Measurements from ENCODE around the gene SHANK1.

The SHANK1 gene

GRCh38 chr19:50690439-50690838 is 29.2 kb downstream of the SHANK1 start:
- no peak overlapping the region for H3K4me3 Mint-ChIP-seq
- H3K27ac Mint-ChIP-seq, result peak overlapping the region in 1 of 2 donors; percentile 9
- DNase-seq (no peak), ATAC-seq (no peak)
- H3K4me1 Mint-ChIP-seq, result peaks cover 9% of the 10 kb centered on the region
- peaks cover 65% of the 10 kb centered on the region for H3K27me3 Mint-ChIP-seq
- no peaks in the 10 kb centered on the region for H3K9me3 Mint-ChIP-seq

GRCh38 chr19:50688766-50689165 is 30.8 kb downstream of the SHANK1 start:
- Mint-ChIP-seq H3K27ac (no peak overlapping the region), H3K4me1 (peaks cover 1% of the 10 kb centered on the region), H3K4me3 (no peak overlapping the region), H3K27me3 (peaks cover 69% of the 10 kb centered on the region), H3K9me3 (no peaks in the 10 kb centered on the region)
- DNase-seq, result no peak
- ATAC-seq, result no peak

GRCh38 chr19:50686310-50687032 is 33.1 kb downstream of the SHANK1 start:
- Mint-ChIP-seq H3K27ac (no peak overlapping the region), H3K4me1 (no peaks in the 10 kb centered on the region), H3K27me3 (peaks cover 58% of the 10 kb centered on the region), H3K4me3 (no peak overlapping the region), H3K9me3 (no peaks in the 10 kb centered on the region)
- DNase-seq (no peak), ATAC-seq (no peak)

- peak; percentile 97 for ATAC-seq
- DNase-seq, result peak; percentile 82 to 84
- H3K4me3 Mint-ChIP-seq, result no peak overlapping the region
- H3K4me1 Mint-ChIP-seq, result peaks cover 13% of the 10 kb centered on the region
- H3K9me3 Mint-ChIP-seq, result no peaks in the 10 kb centered on the region
- no peak overlapping the region for H3K27ac Mint-ChIP-seq
- H3K27me3 Mint-ChIP-seq, result peaks cover 51% of the 10 kb centered on the region
Measured at GRCh38 chr19:50679177-50680125, 40.2 kb downstream of the SHANK1 start.

- ATAC-seq (no peak), DNase-seq (no peak)
- Mint-ChIP-seq H3K27ac (no peak overlapping the region), H3K4me1 (peaks cover 13% of the 10 kb centered on the region), H3K9me3 (no peaks in the 10 kb centered on the region), H3K27me3 (peaks cover 55% of the 10 kb centered on the region), H3K4me3 (no peak overlapping the region)
Measured at GRCh38 chr19:50678323-50678722, 41.3 kb downstream of the SHANK1 start.

GRCh38 chr19:50677636-50678035 is 42.0 kb downstream of the SHANK1 start:
- no peak for DNase-seq
- ATAC-seq, result no peak
- Mint-ChIP-seq H3K9me3 (no peaks in the 10 kb centered on the region), H3K4me1 (peaks cover 13% of the 10 kb centered on the region), H3K27ac (no peak overlapping the region), H3K27me3 (peaks cover 61% of the 10 kb centered on the region), H3K4me3 (no peak overlapping the region)

GRCh38 chr19:50676625-50677197 is 42.9 kb downstream of the SHANK1 start:
- no peak overlapping the region for H3K27ac Mint-ChIP-seq
- peaks cover 62% of the 10 kb centered on the region for H3K27me3 Mint-ChIP-seq
- DNase-seq (no peak), ATAC-seq (no peak)
- no peak overlapping the region for H3K4me3 Mint-ChIP-seq
- H3K9me3 Mint-ChIP-seq, result no peaks in the 10 kb centered on the region
- peaks cover 13% of the 10 kb centered on the region for H3K4me1 Mint-ChIP-seq

GRCh38 chr19:50673118-50673517 is 46.5 kb downstream of the SHANK1 start:
- DNase-seq, result no peak
- Mint-ChIP-seq H3K27me3 (peaks cover 62% of the 10 kb centered on the region), H3K27ac (no peak overlapping the region), H3K4me3 (no peak overlapping the region), H3K4me1 (no peaks in the 10 kb centered on the region), H3K9me3 (no peaks in the 10 kb centered on the region)
- no peak for ATAC-seq

GRCh38 chr19:50670102-50670380 is 49.6 kb downstream of the SHANK1 start:
- no peak overlapping the region for H3K27ac Mint-ChIP-seq
- H3K9me3 Mint-ChIP-seq, result no peaks in the 10 kb centered on the region
- H3K27me3 Mint-ChIP-seq, result peaks cover 71% of the 10 kb centered on the region
- ATAC-seq (no peak), DNase-seq (no peak)
- no peak overlapping the region for H3K4me3 Mint-ChIP-seq
- H3K4me1 Mint-ChIP-seq, result no peaks in the 10 kb centered on the region

GRCh38 chr19:50669302-50670101 is 50.1 kb downstream of the SHANK1 start:
- peaks cover 74% of the 10 kb centered on the region for H3K27me3 Mint-ChIP-seq
- H3K4me1 Mint-ChIP-seq, result no peaks in the 10 kb centered on the region
- DNase-seq (peak; percentile 55 to 57), ATAC-seq (no peak)
- H3K27ac Mint-ChIP-seq, result no peak overlapping the region
- H3K4me3 Mint-ChIP-seq, result no peak overlapping the region
- no peaks in the 10 kb centered on the region for H3K9me3 Mint-ChIP-seq

GRCh38 chr19:50668879-50669278 is 50.7 kb downstream of the SHANK1 start:
- DNase-seq, result no peak
- peaks cover 74% of the 10 kb centered on the region for H3K27me3 Mint-ChIP-seq
- H3K9me3 Mint-ChIP-seq, result no peaks in the 10 kb centered on the region
- H3K27ac Mint-ChIP-seq, result no peak overlapping the region
- H3K4me3 Mint-ChIP-seq, result no peak overlapping the region
- peak; percentile 33 for ATAC-seq
- no peaks in the 10 kb centered on the region for H3K4me1 Mint-ChIP-seq

- H3K27ac Mint-ChIP-seq, result no peak overlapping the region
- H3K4me1 Mint-ChIP-seq, result no peaks in the 10 kb centered on the region
- H3K9me3 Mint-ChIP-seq, result no peaks in the 10 kb centered on the region
- no peak overlapping the region for H3K4me3 Mint-ChIP-seq
- ATAC-seq, result no peak
- no peak for DNase-seq
- H3K27me3 Mint-ChIP-seq, result peaks cover 74% of the 10 kb centered on the region
Measured at GRCh38 chr19:50668416-50668815, 51.2 kb downstream of the SHANK1 start.

GRCh38 chr19:50667759-50668231 is 51.8 kb downstream of the SHANK1 start:
- Mint-ChIP-seq H3K9me3 (no peaks in the 10 kb centered on the region), H3K27ac (no peak overlapping the region), H3K4me1 (no peaks in the 10 kb centered on the region), H3K4me3 (no peak overlapping the region), H3K27me3 (peaks cover 70% of the 10 kb centered on the region)
- no peak for DNase-seq
- no peak for ATAC-seq

- peaks cover 67% of the 10 kb centered on the region for H3K27me3 Mint-ChIP-seq
- peak overlapping the region in 1 of 2 donors; percentile 41 for H3K4me3 Mint-ChIP-seq
- H3K27ac Mint-ChIP-seq, result no peak overlapping the region
- no peaks in the 10 kb centered on the region for H3K9me3 Mint-ChIP-seq
- no peak for DNase-seq
- H3K4me1 Mint-ChIP-seq, result no peaks in the 10 kb centered on the region
- ATAC-seq, result no peak
Measured at GRCh38 chr19:50667177-50667758, 52.3 kb downstream of the SHANK1 start.
